Non-pigmented ciliary epithelial cell (primary cell): ENCODE results near the gene DEPP1.

Experiments used
- DNase-seq: peaks from one replicate; pipeline ENCODE4 v3.0.0-alpha.2; 2010; ENCODE audit warnings: low read depth

Gene DEPP1

GRCh38 chr10:44978213-44978569 is 418 bp downstream of the DEPP1 start:
- no peak for DNase-seq

GRCh38 chr10:44977287-44978212 is 1.1 kb downstream of the DEPP1 start:
- no peak for DNase-seq

- DNase-seq = no peak
Measured at GRCh38 chr10:44976352-44977198, 2.0 kb downstream of the DEPP1 start.

GRCh38 chr10:44975431-44976331 is 2.9 kb downstream of the DEPP1 start:
- no peak for DNase-seq

GRCh38 chr10:44974628-44975430 is 3.8 kb downstream of the DEPP1 start:
- no peak for DNase-seq

- DNase-seq = no peak
Measured at GRCh38 chr10:44974082-44974627, 4.5 kb downstream of the DEPP1 start.

- no peak for DNase-seq
Measured at GRCh38 chr10:44973323-44974081, 5.1 kb downstream of the DEPP1 start.

GRCh38 chr10:44972874-44973306 is 5.7 kb downstream of the DEPP1 start:
- no peak for DNase-seq

- DNase-seq = no peak
Measured at GRCh38 chr10:44971935-44972757, 6.5 kb downstream of the DEPP1 start.

GRCh38 chr10:44971434-44971833 is 7.2 kb downstream of the DEPP1 start:
- no peak for DNase-seq

GRCh38 chr10:44970812-44971395 is 7.7 kb downstream of the DEPP1 start:
- no peak for DNase-seq

GRCh38 chr10:44969854-44970253 is 8.8 kb downstream of the DEPP1 start:
- DNase-seq = no peak

GRCh38 chr10:44968500-44969400 is 9.9 kb downstream of the DEPP1 start:
- no peak for DNase-seq

GRCh38 chr10:44968091-44968490 is 10.5 kb downstream of the DEPP1 start:
- DNase-seq = no peak

GRCh38 chr10:44967616-44968015 is 11.0 kb downstream of the DEPP1 start:
- no peak for DNase-seq

- DNase-seq = no peak
Measured at GRCh38 chr10:44966816-44967509, 11.6 kb downstream of the DEPP1 start.
